Stimulated activated CD8-positive, alpha-beta memory T cell treated with anti-CD3 and anti-CD28 coated beads, Interleukin-15, amount 100 ng/mL, for 4 hours (primary cell): ENCODE results near the gene TTK.

Experiments
- DNase-seq, 2 donors: peaks; one replicate each; pipeline ENCODE4 v3.0.0-alpha.2; 2020; ENCODE audit warnings: low read depth in 2 of 2

TTK gene

GRCh38 chr6:80004173-80005072 lies at the start of gene TTK:
TTK (plus strand) TSS chr6:80004649; CDS start chr6:80005844, 1,195 bp downstream.
- DNase-seq: peak; percentile 78 to 82

- no peak for DNase-seq
These were observed 49.6 kb upstream of the TTK start for GRCh38 chr6:79954849-79955248.

GRCh38 chr6:79964607-79965081 lies 39.8 kb upstream of the TTK start:
- no peak for DNase-seq

- DNase-seq: no peak
These were observed 37.3 kb upstream of the TTK start for GRCh38 chr6:79967178-79967577.

GRCh38 chr6:79969784-79970183 lies 34.7 kb upstream of the TTK start:
- DNase-seq: no peak

GRCh38 chr6:79971193-79971592 lies 33.3 kb upstream of the TTK start:
- no peak for DNase-seq

- DNase-seq: no peak
These were observed 22.8 kb upstream of the TTK start for GRCh38 chr6:79981652-79982051.

GRCh38 chr6:79984261-79984660 lies 20.2 kb upstream of the TTK start:
- no peak for DNase-seq

GRCh38 chr6:79985128-79985527 lies 19.3 kb upstream of the TTK start:
- DNase-seq: no peak

GRCh38 chr6:79989641-79990040 lies 14.8 kb upstream of the TTK start:
- DNase-seq: no peak

GRCh38 chr6:79993012-79993910 lies 11.2 kb upstream of the TTK start:
- no peak for DNase-seq

- no peak for DNase-seq
These were observed 10.5 kb upstream of the TTK start for GRCh38 chr6:79993911-79994309.

- no peak for DNase-seq
These were observed 6.7 kb upstream of the TTK start for GRCh38 chr6:79997728-79998127.

GRCh38 chr6:80001337-80001736 lies 3.1 kb upstream of the TTK start:
- DNase-seq: no peak

- peak in 1 of 2 donors; percentile 3 for DNase-seq
These were observed 650 bp upstream of the TTK start for GRCh38 chr6:80003826-80004172.

GRCh38 chr6:80005406-80005805 lies 957 bp downstream of the TTK start:
- DNase-seq: no peak

- no peak for DNase-seq
These were observed 2.1 kb downstream of the TTK start for GRCh38 chr6:80006541-80006940.

GRCh38 chr6:80009531-80009930 lies 5.1 kb downstream of the TTK start:
- no peak for DNase-seq

GRCh38 chr6:80010288-80010687 lies 5.8 kb downstream of the TTK start:
- no peak for DNase-seq

- no peak for DNase-seq
These were observed 11.5 kb downstream of the TTK start for GRCh38 chr6:80015839-80016435.

- DNase-seq: no peak
These were observed 16.1 kb downstream of the TTK start for GRCh38 chr6:80020381-80021120.
